HEK293 (cell line): Measurements from ENCODE around the gene GOLT1A.

Source experiments
- CTCF ChIA-PET: fragments of 350-600 bp; formaldehyde crosslinking; extraction: SDS; loops from one replicate; lab custom pipeline; 2021; ENCODE audit warnings: antibody characterized with exemption; lab: Yijun Ruan, JAX
- POLR2A ChIA-PET: fragments of 300-600 bp; formaldehyde crosslinking; extraction: SDS; loops from one replicate; lab custom pipeline; 2020; ENCODE audit warnings: antibody characterized with exemption, inconsistent platforms; lab: Yijun Ruan, JAX
- H3K27ac ChIP-seq: fragments of 200-500 bp; sonication (Bioruptor generic); 2 replicates; pipeline ENCODE4 v1.5.1; 2014; ENCODE audit warnings: low read depth, low read length, control low read depth, inconsistent platforms; ENCODE audit errors: extremely low read depth
- H3K36me3 ChIP-seq, 2 experiments: fragments of 200-500 bp in 1 of 2; sonication (Bioruptor generic) in 1 of 2; 1 replicate in 1 of 2; 2 replicates in 1 of 2; pipeline ENCODE4 v1.5.1; 2014 to 2017; ENCODE audit warnings: inconsistent platforms in 2 of 2, low read length in 2 of 2; ENCODE audit not compliant: control insufficient read depth in 2 of 2, insufficient read depth in 1 of 2
- H3K4me1 ChIP-seq: fragments of 200-500 bp; sonication (Bioruptor generic); 2 replicates; pipeline ENCODE4 v1.5.1; 2014; ENCODE audit warnings: mild to moderate bottlenecking, low read length, inconsistent platforms; ENCODE audit not compliant: control insufficient read depth, insufficient read depth
- H3K4me3 ChIP-seq: 2 replicates; pipeline ENCODE4 v1.5.1; 2011; ENCODE audit warnings: low read depth, mild to moderate bottlenecking, control low read depth, low read length, moderate library complexity
- H3K9me3 ChIP-seq: fragments of 200-500 bp; sonication (Bioruptor generic); 2 replicates; pipeline ENCODE4 v1.5.1; 2014; ENCODE audit warnings: low read depth, low read length, inconsistent platforms; ENCODE audit not compliant: control insufficient read depth, insufficient read depth
- BCL6B ChIP-seq: fragments of 450-650 bp; formaldehyde crosslinking; IDR thresholded peaks from 2 replicates; pipeline ENCODE4 v1.5.1; 2017; ENCODE audit warnings: missing biosample characterization, missing genetic modification characterization
- CTCF ChIP-seq: fragments of 450-650 bp; formaldehyde crosslinking; IDR thresholded peaks from 2 replicates; pipeline ENCODE4 v1.5.1; 2016; ENCODE audit warnings: missing biosample characterization, missing genetic modification characterization
- GLIS2 ChIP-seq: fragments of 450-650 bp; formaldehyde crosslinking; IDR thresholded peaks from 2 replicates; pipeline ENCODE4 v1.5.1; 2016; ENCODE audit warnings: missing biosample characterization, missing genetic modification characterization
- RBAK ChIP-seq: fragments of 450-650 bp; formaldehyde crosslinking; IDR thresholded peaks from 2 replicates; pipeline ENCODE4 v1.5.1; 2016; ENCODE audit warnings: missing biosample characterization, missing genetic modification characterization
- ZBTB48 ChIP-seq: fragments of 450-650 bp; formaldehyde crosslinking; IDR thresholded peaks from 2 replicates; pipeline ENCODE4 v1.5.1; 2016; ENCODE audit warnings: missing biosample characterization, missing genetic modification characterization
- ZEB2 ChIP-seq: fragments of 450-650 bp; formaldehyde crosslinking; IDR thresholded peaks from 2 replicates; pipeline ENCODE4 v1.5.1; 2016; ENCODE audit warnings: missing biosample characterization, missing genetic modification characterization
- ZNF2 ChIP-seq: fragments of 450-650 bp; formaldehyde crosslinking; IDR thresholded peaks from 2 replicates; pipeline ENCODE4 v1.5.1; 2016; ENCODE audit warnings: missing biosample characterization, missing genetic modification characterization
- ZNF274 ChIP-seq, 2 experiments: fragments of 200-500 bp in 1 of 2; fragments of 450-650 bp in 1 of 2; sonication (Bioruptor generic) in 1 of 2; formaldehyde crosslinking in 1 of 2; IDR thresholded peaks; 2 replicates each; pipeline versions ENCODE4 v1.5.1 to v1.6.1; 2014 to 2016; ENCODE audit warnings: borderline replicate concordance in 1 of 2, inconsistent platforms in 1 of 2, low read length in 1 of 2, missing biosample characterization in 1 of 2, missing genetic modification characterization in 1 of 2
- ZNF366 ChIP-seq: fragments of 450-650 bp; formaldehyde crosslinking; conservative IDR thresholded peaks from 2 replicates; pipeline ENCODE4 v1.5.1; 2016; ENCODE audit warnings: missing biosample characterization, missing genetic modification characterization
- ZNF398 ChIP-seq: fragments of 450-650 bp; formaldehyde crosslinking; IDR thresholded peaks from 2 replicates; pipeline ENCODE4 v1.5.1; 2017; ENCODE audit warnings: missing biosample characterization, missing genetic modification characterization
- ZNF433 ChIP-seq: fragments of 450-650 bp; formaldehyde crosslinking; IDR thresholded peaks from 2 replicates; pipeline ENCODE4 v1.5.1; 2016; ENCODE audit warnings: missing biosample characterization, missing genetic modification characterization, low read depth
- ZNF501 ChIP-seq: fragments of 450-650 bp; formaldehyde crosslinking; IDR thresholded peaks from 2 replicates; pipeline ENCODE4 v1.5.1; 2016; ENCODE audit warnings: missing biosample characterization, missing genetic modification characterization
- ZNF530 ChIP-seq: fragments of 450-650 bp; formaldehyde crosslinking; IDR thresholded peaks from 2 replicates; pipeline ENCODE4 v1.5.1; 2016; ENCODE audit warnings: low read depth, missing biosample characterization, missing genetic modification characterization
- ZNF548 ChIP-seq: fragments of 450-650 bp; formaldehyde crosslinking; IDR thresholded peaks from 2 replicates; pipeline ENCODE4 v1.5.1; 2016; ENCODE audit warnings: missing biosample characterization, missing genetic modification characterization
- ZNF561 ChIP-seq: fragments of 450-650 bp; IDR thresholded peaks from 2 replicates; pipeline ENCODE4 v1.5.1; 2018; ENCODE audit warnings: missing biosample characterization, missing genetic modification characterization, borderline replicate concordance
- ZNF639 ChIP-seq: fragments of 450-650 bp; formaldehyde crosslinking; IDR thresholded peaks from 2 replicates; pipeline ENCODE4 v1.5.1; 2016; ENCODE audit warnings: missing biosample characterization, missing genetic modification characterization
- ZNF707 ChIP-seq: fragments of 450-650 bp; formaldehyde crosslinking; IDR thresholded peaks from 2 replicates; pipeline ENCODE4 v1.5.1; 2016; ENCODE audit warnings: missing biosample characterization, missing genetic modification characterization
- ZNF837 ChIP-seq: fragments of 450-650 bp; formaldehyde crosslinking; IDR thresholded peaks from 2 replicates; pipeline ENCODE4 v1.5.1; 2016; ENCODE audit warnings: missing biosample characterization, missing genetic modification characterization
- ZSCAN4 ChIP-seq: fragments of 450-650 bp; formaldehyde crosslinking; IDR thresholded peaks from 2 replicates; pipeline ENCODE4 v1.5.1; 2017; ENCODE audit warnings: missing biosample characterization, missing genetic modification characterization

The GOLT1A gene

GRCh38 chr1:204232526-204232925 is 18.7 kb upstream of the GOLT1A start:
- ChIA-PET POLR2A (no interaction called here), CTCF (interaction anchor here (0.7 to 4.1 kb wide), 4 partner anchors 19 to 72 kb away, joined by 3 to 19 read pairs (median 4); partner anchors contain the start of gene GOLT1A)
- H3K36me3 ChIP-seq, result peaks cover 0 to 6% of the 10 kb centered on the region in 2 experiments; a peak in 2 of 3 replicates
- H3K9me3 ChIP-seq, result no peaks in the 10 kb centered on the region
- TF ChIP-seq ZSCAN4 (tag by site-specific recombination), result no peak
- TF ChIP-seq ZNF433, result no peak
- TF ChIP-seq ZNF2 (tag by site-specific recombination), result no peak
- TF ChIP-seq ZNF707, result no peak
- TF ChIP-seq ZEB2 (tag by site-specific recombination), result no peak
- no peak overlapping the region for H3K4me3 ChIP-seq
- H3K4me1 ChIP-seq, result no peaks in the 10 kb centered on the region
- H3K27ac ChIP-seq, result no peak overlapping the region

GRCh38 chr1:204230211-204230610 is 16.4 kb upstream of the GOLT1A start:
- Histone ChIP-seq H3K36me3 (peaks cover 0 to 6% of the 10 kb centered on the region in 2 experiments; a peak in 2 of 3 replicates), H3K9me3 (no peaks in the 10 kb centered on the region), H3K4me1 (no peaks in the 10 kb centered on the region), H3K4me3 (no peak overlapping the region), H3K27ac (no peak overlapping the region)
- ChIA-PET CTCF (interaction anchor here (0.6 to 4.1 kb wide), 5 partner anchors 24 to 168 kb away, joined by 3 to 19 read pairs (median 4); no protein-coding TSS in a partner anchor), POLR2A (no interaction called here)
- TF ChIP-seq ZNF561 (no peak), ZNF530 (tag by site-specific recombination) (no peak), RBAK (tag by site-specific recombination) (no peak), ZNF366 (no peak), ZNF639 (tag by site-specific recombination) (no peak), ZNF274 (IDR thresholded peaks at IDR 0.05; ENCODE audit: low read length) (no peak), ZNF274 (tag by site-specific recombination; IDR thresholded peaks at IDR 0.05; ENCODE audit: borderline replicate concordance) (no peak), ZNF548 (tag by site-specific recombination) (no peak), ZNF501 (tag by site-specific recombination) (no peak), BCL6B (tag by site-specific recombination) (no peak), ZBTB48 (tag by site-specific recombination) (no peak), ZNF837 (no peak), ZNF398 (tag by site-specific recombination) (no peak), CTCF (no peak), GLIS2 (tag by site-specific recombination) (no peak)
